A204.1 (cell line): ENCODE results near the gene HYAL1.
"Not testable (repeated sequence)": the region's sequence is repeated elsewhere in the genome, so short reads cannot be mapped to it uniquely, and the experiment has no call there.

Source experiments
- FAIRE-seq: peaks from 2 replicates; lab custom pipeline; 2012; peaks lifted over from hg19 to GRCh38; lab: Jason Lieb, UNC

The HYAL1 gene

GRCh38 chr3:50272911-50273688 is 30.3 kb downstream of the HYAL1 start:
- FAIRE-seq = no peak

GRCh38 chr3:50272538-50272910 is 30.9 kb downstream of the HYAL1 start:
- FAIRE-seq = not testable (repeated sequence)

- no peak for FAIRE-seq
These were observed 31.9 kb downstream of the HYAL1 start for GRCh38 chr3:50271314-50271936.

GRCh38 chr3:50270422-50271224 is 32.8 kb downstream of the HYAL1 start:
- FAIRE-seq = no peak

- FAIRE-seq = no peak
These were observed 33.4 kb downstream of the HYAL1 start for GRCh38 chr3:50269977-50270413.

GRCh38 chr3:50269460-50269859 is 33.9 kb downstream of the HYAL1 start:
- no peak for FAIRE-seq

DNA sequence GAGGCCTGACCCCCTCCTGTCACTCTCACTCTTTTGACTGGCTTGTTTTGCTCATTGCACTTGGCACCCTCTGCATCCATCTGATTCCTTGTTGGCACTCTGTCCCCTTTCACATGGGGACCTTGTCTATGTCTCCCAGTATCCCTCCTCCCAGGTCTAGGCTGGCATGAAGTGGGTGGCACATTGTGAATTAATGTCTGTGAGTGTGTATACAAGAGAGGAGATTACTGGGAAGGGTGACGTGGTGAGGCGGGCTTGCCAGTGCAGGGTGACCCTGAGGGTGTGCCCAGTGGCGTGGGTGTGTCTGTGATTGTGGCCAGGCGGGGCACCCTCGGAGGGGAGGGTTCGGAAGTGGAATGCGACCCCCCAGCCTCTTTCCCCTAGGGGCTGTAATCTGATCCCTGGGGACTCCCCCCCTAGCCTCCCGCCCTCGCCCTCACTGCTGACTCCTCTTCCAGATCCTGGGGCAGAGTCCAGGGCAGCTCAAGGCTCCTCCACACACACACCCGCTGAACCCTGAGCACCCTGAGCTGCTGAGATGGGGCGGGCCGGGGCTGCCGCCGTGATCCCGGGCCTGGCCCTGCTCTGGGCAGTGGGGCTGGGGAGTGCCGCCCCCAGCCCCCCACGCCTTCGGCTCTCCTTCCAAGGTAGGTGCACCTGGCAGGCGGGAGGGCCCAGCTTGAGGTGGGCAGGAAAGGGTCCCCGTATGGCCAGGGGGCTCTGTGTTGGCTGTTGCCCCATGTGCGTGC is 34.5 kb downstream of the HYAL1 start, which contains the start of gene SEMA3B:
Gene SEMA3B (plus strand): TSS at position 445 of the 749 bp plus-strand sequence. CDS start 94 bp downstream, at position 539.
- no peak for FAIRE-seq

DNA sequence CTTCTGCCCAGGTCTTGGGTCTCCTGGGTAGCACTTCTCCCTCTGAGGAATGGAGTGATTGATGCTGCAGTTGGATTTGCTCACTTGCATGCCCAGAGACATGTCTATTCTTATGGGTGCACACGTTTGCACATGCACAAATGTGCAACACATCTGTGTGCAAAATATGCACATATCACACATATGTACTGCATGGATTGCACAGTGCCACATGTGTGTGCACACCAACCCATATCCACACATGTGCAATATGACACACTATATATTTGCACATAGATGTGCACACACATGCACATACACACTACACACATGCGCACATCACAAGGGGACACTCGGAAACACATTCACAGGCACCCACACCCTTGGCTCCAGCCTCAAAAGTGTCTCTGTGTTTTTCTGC is 35.1 kb downstream of the HYAL1 start:
- FAIRE-seq = no peak

GRCh38 chr3:50267280-50267913 is 36.0 kb downstream of the HYAL1 start:
- FAIRE-seq = no peak

- FAIRE-seq = no peak
These were observed 36.5 kb downstream of the HYAL1 start for GRCh38 chr3:50266836-50267235.

DNA sequence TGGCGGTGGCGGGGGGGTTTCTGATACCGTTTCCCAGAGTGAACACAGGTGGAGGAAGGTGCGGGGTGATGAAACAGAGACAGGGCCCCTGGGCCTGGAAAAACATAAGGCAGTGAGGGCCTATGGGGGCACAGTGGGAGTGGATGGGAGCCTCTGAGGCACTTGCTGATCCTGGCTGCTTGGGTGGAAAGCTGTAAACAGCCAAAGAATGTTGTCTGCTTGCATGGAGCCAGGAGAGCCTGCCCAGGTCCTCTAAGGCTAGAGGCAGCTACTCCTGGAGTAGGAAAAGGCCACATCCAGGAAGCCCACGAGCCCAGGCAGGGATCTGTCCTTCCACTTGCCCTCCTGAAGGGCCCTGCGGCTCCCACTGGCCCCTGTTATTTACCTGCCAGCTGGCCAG is 37.4 kb downstream of the HYAL1 start:
- no peak for FAIRE-seq

- no peak for FAIRE-seq
These were observed 37.8 kb downstream of the HYAL1 start for GRCh38 chr3:50265571-50265970.

- FAIRE-seq = no peak
These were observed 38.3 kb downstream of the HYAL1 start for GRCh38 chr3:50264964-50265485.

- peak; percentile 75 for FAIRE-seq
These were observed 38.9 kb downstream of the HYAL1 start for GRCh38 chr3:50264383-50264963.

GRCh38 chr3:50263478-50264382 is 39.6 kb downstream of the HYAL1 start:
- FAIRE-seq = peak; percentile 14

DNA sequence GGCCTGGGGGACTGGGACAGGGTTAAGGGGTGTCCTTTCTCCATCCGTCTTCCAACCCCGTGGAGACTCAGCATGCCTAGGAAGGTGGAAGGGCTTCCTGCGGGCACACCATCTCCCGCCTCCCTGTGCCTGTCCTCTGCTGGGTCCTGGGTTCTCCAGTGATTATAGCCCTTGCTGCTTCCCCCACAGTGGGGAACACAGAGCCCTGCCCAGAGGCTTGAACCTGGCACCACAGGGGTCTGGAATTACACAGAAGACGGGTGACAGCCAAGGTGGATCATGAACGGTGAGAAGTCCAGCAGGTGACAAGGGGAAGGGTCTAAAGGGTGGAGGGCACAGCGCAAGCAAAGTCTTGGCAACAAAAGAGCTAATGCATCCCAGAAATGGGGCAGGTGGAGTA is 40.6 kb downstream of the HYAL1 start:
- no peak for FAIRE-seq

GRCh38 chr3:50262200-50262599 is 41.2 kb downstream of the HYAL1 start:
- FAIRE-seq = not testable (repeated sequence)

- FAIRE-seq = no peak
These were observed 41.9 kb downstream of the HYAL1 start for GRCh38 chr3:50261505-50261904.

GRCh38 chr3:50260942-50261441 is 42.4 kb downstream of the HYAL1 start:
- FAIRE-seq = no peak
